ENCODE results near the gene SANBR.

DNA sequence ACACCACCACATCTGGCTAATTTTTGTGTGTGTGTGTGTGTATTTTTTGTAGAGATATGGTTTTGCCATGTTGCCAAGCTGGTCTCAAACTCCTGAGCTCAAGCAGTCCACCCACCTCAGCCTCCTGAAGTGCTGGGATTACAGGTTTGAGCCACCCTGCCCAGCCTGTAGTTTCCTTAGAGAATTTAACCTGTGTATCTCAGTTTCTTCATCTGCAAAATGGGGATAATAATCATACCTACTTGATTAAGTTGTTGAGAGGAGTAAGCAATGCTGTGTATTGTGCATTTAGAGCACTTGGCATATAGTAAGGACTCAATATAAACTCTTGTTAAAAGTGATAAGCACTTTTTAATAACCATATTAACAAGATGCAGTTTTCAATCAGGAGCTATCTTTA, 6.3 kb upstream of the SANBR start:
- TF ChIP-seq CTCF (IDR thresholded peaks at IDR 0.05) (no peak), POLR2A (IDR thresholded peaks at IDR 0.05) (no peak)

Measured in Peyer's patch (tissue), 4 donors.